NCI-H345 treated with DMSO at 0.1 percent for 48 hours (cell line): ENCODE measurements around the gene METRN.

Source experiments
- DNase-seq: peaks from one replicate; lab custom pipeline; 2025; ENCODE audit not compliant: unreplicated experiment; lab: John Stamatoyannopoulos, UW

METRN gene

DNA sequence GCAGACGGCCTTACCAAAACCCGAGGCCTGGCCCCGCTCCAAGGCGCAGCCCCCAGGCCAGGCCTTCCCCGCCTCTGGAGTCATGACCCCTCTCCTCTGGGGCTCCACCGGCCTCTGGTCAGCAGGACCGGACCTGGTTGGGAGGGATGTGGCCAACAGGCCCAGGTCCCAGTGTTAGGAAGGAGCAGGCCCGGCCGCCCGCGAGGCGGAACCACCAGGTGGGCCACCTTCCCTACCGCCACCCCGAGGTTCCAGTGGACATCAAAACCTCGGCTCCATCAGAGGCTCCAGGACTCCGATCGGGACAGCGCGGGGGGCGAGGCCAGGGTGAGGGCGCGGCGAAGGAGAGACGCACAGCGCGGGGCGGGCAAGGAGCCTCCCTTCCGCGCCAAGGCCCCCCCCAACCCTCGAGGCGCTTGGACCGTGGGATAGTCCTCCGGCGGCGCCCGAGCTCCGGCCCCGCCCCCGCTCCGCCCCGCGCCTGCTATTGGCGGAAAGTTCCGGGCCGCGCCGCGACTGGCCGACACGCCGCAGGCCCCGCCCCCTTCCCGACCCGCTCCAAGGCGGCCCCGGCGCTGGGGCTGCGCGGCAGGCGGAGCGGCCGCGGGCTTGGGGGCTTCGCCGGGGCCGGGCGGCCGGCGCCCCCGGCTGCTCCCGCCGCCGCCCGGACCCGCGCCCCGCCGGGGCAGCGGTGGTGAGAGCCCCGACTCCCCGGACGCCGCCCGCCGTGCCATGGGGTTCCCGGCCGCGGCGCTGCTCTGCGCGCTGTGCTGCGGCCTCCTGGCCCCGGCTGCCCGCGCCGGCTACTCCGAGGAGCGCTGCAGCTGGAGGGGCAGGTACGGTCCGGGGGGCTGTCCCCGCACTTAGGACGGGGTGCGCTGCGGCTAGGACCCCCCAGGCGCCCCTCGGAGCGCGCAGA, at the start of gene METRN:
TSS of gene METRN (plus strand) at position 561 of the 919 bp plus-strand sequence. CDS start at position 733, 172 bp downstream.
- DNase-seq = peak; percentile 21

DNA sequence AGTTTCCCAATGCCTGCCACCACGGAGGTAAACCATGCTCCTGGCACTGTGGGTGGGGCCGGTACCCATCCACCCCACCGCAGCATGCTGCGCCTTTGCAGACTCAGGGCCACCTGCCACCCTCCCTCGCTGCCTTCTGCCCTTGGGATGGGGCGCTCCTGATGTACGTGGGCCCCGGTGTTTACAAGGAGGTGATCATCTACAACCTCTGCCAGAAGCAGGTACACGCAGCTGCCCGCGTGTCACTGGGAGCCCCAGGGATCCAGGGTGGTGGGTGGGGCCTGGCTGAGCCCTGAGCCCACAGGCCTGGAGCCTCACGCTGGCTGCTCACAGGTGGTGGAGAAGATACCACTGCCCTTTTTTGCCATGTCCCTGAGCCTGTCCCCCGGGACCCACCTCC, 48.3 kb upstream of the METRN start:
- DNase-seq = no peak

DNA sequence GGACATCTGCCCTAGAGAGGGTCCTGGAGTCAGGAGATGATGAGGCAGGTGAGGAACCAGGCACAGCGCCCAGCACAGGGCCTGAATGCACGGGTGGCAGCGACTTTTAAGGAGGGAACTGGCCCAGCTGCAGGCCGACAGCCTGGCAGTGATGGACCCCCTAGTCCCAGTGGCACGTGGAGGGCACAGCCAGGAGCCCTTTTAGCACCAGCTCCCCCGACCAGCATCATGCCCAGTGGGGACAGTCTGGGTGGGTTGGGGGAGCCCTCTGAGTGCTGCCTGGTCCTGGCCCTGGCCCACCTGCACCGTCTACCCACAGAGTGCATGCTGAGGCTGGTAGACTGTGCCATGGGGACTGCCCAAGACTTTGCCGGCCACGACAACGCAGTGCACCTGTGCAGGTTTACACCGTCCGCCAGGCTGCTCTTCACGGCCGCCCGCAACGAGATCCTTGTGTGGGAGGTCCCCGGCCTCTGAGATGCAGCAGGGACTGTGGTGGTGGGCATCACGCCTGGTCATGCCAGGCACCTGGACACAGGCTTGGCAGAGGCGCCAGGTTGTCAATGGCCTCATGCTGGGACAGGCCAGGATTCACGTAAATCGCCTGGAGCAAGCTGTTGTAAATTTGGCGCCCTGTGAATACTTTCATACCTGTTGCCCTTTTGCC, 47.7 kb upstream of the METRN start:
- no peak for DNase-seq

DNA sequence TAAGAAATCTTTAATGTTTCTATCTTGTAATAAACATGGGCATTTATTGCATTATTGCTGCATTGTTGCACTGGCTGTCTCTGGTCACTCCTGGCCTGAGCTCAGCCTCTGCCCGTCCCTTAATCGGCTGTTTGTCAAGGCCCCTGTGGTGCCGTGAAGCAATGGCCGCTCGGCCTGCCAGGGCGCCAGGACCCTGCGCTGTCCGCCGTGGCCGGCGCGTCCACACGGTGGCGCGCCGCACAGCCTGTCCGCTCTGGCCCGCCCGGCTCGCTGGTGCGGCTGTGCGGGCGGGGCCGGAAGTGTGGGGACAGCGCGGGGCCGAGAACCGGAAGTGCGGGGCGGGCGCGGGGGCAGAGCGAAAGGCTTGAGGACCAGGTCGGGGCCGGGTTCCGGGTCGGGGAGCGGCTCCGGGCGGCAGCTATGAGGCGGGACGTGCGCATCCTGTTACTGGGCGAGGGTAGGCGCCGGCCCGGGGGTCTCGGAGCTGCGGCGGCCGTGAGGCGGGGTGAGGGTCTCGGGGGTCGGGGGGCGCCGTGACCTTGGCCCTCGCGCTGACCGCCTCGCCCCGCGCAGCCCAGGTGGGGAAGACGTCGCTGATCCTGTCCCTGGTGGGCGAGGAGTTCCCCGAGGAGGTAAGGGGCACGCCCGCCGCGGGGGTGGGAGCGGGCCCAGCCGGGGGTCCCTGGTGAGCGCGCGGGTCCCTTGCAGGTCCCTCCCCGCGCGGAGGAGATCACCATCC, 47.0 kb upstream of the METRN start, which contains the start of gene RHOT2:
TSS of gene RHOT2 (plus strand) at position 353 of the 739 bp plus-strand sequence. CDS start at position 421, 68 bp downstream.
- peak; percentile 66 for DNase-seq

DNA sequence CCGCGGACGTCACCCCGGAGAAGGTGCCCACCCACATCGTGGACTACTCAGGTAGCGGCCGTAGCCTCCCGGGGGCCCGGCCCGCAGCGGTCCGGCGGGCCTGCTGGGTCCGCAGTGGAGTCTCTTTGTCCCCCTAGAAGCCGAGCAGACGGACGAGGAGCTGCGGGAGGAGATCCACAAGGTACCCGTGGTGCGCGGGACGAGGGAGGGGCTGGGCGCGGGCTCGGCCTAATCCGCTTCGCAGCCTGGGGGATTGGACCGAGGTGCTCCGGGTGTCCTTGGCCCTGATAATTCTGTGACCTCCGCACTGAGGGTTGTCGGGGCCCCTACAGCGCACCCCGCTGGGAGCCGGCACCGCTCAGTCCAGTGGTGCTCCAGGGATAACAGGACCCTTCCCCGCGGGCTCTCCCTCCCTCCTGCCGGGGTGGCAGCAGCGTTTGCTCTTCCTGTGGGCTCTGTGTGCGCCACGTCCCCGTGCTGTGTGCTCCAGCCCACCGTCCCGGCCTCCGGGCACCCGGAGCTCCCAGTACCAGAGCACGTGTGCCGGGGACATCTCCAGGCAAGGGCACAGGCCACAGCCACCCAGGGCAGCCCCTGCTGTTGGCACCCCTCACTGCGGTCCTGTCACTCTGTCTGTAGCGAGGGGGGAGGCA, 46.3 kb upstream of the METRN start:
- no peak for DNase-seq

DNA sequence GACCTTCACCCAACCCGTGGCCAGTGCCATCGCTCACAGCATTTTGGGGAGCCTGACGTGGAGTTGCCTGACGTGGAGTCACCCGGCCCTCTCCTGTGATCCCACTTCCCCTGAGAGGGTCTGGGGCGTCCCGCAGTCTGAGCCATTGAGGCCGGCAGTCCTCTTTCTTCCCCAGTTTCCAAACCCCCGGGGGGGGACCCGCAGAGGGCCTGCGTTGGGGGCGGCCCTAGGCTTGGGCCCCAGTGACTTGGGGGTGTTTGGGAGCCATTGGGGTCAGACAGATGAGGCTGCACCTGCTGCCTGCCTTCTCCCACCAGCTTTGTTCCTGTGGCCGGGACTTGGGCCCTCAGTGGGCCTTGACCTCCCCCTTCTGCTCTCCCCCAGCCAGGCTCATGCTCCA, 45.3 kb upstream of the METRN start:
- no peak for DNase-seq

DNA sequence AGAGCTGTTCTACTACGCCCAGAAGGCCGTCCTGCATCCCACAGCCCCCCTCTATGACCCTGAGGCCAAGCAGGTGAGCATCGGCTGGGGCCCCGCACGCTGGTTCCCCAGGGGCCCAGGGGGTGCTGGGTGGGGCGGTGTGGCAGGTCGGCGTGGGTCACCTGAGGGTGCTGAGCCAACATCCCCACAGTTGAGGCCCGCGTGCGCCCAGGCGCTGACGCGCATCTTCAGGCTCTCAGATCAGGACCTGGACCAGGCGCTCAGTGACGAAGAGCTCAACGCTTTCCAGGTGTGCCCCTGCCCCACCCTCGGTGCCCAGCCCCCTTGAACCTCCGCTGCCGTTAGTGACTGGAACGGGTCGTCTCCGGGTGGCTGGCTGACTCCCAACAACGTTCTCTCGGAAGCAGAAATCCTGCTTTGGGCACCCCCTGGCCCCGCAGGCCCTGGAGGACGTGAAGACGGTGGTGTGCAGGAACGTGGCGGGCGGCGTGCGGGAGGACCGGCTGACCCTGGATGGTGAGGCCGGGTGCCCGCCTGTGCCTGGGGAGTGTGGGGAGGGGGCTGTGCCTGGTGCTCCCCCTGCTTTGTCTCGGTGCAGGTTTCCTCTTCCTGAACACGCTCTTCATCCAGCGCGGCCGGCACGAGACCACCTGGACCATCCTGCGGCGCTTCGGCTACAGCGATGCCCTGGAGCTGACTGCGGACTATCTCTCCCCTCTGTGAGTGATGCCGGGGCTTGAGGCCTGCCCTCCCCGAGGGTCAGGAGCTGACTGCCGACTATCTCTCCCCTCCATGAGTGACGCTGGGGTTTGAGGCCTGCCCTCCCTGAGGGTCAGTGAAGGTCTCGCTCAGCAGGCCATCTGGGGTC, 44.2 kb upstream of the METRN start:
- no peak for DNase-seq

DNA sequence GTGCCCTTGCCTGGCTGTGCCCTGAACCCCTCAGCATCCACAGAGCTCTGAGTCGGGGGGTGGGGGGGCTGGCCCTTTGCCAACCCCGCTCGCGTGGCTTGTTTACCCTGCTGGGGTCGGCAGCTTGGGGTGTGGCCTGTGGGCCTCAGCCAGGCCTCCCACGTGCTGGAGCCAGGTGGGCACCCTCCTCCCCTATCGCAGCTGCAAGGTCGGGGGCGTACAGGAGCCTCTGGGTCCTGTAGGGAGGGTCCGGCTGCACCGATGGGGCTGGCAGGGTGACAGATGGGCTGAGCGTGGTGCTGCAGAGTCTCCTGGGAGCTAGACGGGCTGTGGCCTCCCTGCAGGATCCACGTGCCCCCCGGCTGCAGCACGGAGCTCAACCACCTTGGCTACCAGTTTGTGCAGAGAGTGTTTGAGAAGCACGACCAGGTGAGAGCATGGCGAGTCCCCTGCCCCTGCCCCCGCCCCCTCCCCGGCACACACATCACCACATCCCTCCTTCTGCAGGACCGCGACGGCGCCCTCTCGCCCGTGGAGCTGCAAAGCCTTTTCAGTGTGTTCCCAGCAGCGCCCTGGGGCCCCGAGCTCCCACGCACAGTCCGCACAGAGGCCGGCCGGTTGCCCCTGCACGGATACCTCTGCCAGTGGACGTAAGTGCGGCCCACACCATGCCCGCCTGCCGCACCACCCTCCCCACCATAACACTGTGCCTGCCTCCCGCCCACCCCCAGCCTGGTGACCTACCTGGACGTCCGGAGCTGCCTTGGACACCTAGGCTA, 43.4 kb upstream of the METRN start:
- DNase-seq = no peak

DNA sequence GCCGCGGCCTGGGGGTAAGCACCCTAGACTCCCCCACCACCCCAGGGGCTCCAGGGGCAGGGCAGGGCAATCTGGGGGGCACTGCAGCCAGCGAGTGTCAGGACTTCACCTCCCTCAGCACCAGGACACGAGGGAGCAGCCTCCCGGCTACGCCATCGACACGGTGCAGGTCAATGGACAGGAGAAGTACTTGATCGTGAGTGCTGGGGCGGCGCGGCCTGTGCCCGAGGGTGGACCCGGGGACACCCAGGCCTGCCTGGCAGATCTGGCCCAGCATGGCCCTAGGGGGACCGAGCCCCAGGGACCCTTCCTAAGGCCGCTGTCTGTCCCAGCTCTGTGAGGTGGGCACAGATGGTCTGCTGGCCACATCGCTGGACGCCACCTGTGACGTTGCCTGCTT, 42.5 kb upstream of the METRN start:
- no peak for DNase-seq

DNA sequence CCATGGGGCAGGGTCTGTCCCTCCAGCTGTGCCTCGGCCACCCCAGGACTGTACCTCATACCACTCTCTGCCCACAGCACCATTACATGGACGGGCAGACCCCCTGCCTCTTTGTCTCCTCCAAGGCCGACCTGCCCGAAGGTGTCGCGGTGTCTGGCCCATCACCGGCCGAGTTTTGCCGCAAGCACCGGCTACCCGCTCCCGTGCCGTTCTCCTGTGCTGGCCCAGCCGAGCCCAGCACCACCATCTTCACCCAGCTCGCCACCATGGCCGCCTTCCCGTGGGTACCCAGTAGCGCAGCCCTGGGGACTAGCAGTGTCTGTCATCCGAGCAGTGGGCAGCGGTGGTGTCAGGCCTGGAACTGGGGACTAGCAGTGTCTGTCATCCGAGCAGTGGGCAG, 42.1 kb upstream of the METRN start:
- no peak for DNase-seq

DNA sequence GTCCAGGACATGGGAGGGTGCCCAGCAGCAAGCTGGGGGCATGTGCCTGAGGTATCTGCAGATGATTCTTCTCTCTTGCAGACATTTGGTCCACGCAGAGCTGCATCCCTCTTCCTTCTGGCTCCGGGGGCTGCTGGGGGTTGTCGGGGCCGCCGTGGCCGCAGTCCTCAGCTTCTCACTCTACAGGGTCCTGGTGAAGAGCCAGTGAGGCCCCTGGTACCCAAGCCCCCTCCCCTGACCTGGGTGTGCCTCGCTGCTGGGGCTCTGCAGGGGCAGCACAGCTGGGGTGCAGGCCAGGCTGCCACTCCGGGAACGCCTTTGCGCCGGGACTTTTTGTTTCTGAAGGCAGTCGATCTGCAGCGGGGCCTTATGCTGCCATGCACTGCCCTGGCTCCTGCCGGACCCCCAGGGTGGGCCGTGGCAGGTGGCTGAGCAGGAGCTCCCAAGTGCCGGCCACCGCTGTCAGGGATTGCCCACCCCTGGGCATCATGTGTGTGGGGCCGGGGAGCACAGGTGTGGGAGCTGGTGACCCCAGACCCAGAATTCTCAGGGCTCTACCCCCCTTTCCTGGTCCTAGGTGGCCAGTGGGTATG, 41.4 kb upstream of the METRN start:
- DNase-seq = no peak

DNA sequence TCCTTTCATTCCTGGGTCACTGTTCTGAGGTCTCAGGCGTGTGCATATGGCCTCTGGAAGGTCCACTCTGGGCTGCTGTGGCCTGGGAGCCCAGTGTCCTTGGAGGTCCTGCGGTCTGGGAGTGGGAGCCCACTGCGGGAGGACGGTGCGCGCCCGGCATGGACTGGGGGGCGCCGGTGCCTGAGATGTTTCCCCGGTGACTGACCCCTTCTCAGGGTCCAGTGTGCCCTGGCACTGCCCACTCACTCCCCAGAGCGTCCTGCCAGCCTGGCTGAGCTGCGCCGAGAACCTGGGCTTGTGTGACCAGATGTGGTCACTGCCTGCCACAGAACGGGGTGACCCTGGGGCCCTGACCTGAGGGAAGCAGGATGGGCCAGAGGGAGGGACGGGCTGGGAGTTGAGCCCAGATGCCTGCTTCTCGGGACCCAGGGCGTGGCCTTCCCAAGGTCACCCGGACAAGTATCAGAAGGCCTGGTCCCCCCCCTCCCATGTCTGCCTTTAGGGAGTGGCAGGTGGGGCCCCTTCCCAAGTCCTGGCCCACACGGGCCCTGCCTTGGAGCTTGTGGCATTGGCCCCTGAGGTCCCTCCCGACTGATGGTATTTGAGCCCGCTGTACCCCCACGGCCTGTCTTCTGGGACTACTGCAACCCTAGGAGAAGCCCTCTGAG, 40.6 kb upstream of the METRN start:
- no peak for DNase-seq

DNA sequence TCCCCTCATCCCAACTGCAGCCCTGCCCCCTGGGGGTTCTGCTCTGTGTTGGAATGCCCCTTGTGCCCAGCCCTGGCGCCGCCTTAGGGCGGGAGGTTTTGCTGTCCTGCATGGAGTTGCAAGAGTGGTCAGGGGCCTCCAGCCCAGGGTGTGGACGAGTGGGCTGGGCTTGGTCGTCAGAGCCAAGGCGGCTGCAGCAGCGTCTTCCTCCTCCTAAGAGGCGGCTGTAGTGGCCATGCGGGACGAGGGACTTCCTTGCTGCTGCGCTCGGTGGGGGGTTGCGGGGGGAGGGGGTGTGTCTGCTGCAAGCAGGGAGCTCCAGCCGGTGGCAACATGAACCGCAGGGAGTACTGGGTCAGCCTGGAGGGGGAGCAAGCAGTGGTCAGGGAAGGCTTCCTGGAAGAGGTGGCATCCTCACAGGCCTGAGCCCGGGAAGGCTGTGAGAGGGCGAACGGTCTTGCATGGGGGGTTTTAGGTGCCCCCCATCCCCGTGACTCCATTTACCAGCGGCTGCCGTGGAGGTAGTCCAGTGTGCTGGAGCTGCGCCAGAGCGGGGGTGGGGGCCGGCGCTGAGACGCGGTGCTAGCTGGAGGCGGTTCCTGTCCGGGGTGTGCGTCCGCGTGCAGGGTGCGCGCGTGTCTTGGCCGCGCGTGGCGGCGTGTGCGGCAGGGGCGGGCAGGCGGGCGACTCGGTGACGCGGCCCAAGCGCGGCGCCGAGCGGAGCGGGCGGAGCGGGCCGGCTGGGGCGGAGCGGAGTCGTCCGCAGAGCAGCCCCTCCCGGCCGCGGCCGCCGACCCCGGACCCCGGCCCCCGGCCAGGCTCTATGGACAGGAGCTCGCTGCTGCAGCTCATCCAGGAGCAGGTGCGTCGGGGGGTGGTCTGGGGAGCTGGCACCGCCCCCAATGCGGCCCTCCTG, 39.7 kb upstream of the METRN start, which contains the start of gene RHBDL1:
TSS of gene RHBDL1 (plus strand) at position 704 of the 916 bp plus-strand sequence. CDS start at position 824, 120 bp downstream.
- DNase-seq = no peak

DNA sequence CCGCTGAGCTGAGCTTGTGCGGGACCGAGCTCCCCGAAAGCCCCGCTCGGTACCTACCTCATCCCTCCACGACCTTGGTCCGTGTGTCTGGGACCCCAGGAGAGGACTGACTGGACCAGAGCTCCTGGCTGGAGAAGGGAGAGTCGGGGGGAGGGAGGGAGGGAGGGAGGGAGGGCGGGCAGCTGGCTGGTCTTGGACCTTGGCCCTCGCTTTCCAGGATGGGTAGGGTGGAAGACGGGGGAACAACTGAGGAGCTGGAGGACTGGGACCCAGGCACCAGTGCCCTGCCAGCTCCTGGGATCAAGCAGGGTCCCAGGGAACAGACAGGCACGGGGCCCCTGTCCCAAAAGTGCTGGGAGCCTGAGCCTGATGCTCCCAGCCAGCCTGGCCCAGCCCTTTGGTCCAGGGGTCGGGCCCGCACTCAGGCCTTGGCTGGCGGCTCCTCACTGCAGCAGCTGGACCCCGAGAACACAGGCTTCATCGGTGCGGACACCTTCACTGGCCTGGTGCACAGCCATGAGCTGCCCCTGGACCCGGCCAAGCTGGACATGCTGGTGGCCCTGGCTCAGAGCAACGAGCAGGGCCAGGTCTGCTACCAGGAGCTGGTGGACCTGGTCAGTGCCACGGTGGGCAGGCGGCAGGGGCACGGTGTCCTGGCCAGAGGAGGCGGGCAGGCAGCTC, 38.9 kb upstream of the METRN start:
- DNase-seq = no peak

DNA sequence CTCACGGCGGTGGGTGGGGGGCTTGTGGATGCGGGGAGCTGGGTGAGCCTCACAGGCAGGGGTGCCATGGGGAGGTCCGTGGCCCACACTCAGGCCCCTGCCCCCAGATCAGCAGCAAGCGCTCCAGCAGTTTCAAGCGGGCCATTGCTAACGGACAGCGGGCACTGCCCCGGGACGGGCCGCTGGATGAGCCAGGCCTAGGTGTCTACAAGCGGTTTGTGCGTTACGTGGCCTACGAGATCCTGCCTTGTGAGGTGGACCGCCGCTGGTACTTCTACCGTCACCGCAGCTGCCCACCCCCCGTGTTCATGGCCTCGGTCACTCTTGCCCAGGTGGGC, 38.4 kb upstream of the METRN start:
- no peak for DNase-seq

DNA sequence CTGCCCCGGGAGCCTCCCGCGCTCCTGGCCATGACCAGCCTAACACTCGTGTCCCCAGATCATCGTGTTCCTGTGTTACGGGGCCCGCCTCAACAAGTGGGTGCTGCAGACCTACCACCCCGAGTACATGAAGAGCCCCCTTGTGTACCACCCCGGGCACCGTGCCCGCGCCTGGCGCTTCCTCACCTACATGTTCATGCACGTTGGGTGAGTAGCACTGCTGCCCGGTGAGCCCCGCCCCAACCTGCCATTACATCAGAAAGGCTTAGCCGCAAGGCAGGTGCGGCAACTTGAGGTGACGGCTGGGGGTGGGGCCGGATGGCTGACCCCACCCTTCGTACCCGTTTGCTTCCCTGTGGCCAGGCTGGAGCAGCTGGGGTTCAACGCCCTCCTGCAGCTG, 38.0 kb upstream of the METRN start:
- DNase-seq = peak; percentile 84
